Measurements from ENCODE around the gene RAB33A.

DNA sequence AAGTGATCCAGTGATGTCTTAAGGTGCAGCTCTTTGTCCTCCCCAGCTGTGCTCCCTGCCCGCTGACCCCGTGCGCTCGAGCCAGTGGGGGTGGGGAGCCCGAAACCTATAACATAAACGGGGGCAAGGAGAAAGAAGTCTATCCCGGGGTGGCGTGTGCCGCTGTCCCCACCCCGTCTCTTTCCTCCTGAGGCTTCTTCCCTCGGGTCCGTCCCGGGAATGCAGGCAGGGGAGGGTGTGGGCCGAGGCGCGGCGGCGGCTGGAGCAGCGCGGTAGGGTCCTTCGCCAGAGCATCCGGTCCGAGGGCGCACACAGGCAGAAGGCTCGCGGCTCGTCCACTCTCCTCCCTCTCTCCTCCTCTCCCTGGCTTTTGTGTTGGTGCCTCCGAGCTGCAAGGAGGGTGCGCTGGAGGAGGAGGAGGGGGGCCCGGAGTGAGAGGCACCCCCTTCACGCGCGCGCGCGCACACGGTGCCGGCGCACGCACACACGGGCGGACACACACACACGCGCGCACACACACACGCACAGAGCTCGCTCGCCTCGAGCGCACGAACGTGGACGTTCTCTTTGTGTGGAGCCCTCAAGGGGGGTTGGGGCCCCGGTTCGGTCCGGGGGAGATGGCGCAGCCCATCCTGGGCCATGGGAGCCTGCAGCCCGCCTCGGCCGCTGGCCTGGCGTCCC is at the start of gene RAB33A:
- TF ChIP-seq, protein P1, sequence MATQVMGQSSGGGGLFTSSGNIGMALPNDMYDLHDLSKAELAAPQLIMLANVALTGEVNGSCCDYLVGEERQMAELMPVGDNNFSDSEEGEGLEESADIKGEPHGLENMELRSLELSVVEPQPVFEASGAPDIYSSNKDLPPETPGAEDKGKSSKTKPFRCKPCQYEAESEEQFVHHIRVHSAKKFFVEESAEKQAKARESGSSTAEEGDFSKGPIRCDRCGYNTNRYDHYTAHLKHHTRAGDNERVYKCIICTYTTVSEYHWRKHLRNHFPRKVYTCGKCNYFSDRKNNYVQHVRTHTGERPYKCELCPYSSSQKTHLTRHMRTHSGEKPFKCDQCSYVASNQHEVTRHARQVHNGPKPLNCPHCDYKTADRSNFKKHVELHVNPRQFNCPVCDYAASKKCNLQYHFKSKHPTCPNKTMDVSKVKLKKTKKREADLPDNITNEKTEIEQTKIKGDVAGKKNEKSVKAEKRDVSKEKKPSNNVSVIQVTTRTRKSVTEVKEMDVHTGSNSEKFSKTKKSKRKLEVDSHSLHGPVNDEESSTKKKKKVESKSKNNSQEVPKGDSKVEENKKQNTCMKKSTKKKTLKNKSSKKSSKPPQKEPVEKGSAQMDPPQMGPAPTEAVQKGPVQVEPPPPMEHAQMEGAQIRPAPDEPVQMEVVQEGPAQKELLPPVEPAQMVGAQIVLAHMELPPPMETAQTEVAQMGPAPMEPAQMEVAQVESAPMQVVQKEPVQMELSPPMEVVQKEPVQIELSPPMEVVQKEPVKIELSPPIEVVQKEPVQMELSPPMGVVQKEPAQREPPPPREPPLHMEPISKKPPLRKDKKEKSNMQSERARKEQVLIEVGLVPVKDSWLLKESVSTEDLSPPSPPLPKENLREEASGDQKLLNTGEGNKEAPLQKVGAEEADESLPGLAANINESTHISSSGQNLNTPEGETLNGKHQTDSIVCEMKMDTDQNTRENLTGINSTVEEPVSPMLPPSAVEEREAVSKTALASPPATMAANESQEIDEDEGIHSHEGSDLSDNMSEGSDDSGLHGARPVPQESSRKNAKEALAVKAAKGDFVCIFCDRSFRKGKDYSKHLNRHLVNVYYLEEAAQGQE (IDR thresholded peaks at IDR 0.05; ENCODE audit: low read depth), result no peak
- TF ChIP-seq FOXM1 (IDR thresholded peaks at IDR 0.05; ENCODE audit: borderline replicate concordance, low read depth), result no peak
- no peak for TF ChIP-seq RAD21 (IDR thresholded peaks at IDR 0.05; ENCODE audit: low read depth)
- no peak for TF ChIP-seq EP300 (IDR thresholded peaks at IDR 0.05; ENCODE audit: borderline replicate concordance)
- TF ChIP-seq, protein P2, sequence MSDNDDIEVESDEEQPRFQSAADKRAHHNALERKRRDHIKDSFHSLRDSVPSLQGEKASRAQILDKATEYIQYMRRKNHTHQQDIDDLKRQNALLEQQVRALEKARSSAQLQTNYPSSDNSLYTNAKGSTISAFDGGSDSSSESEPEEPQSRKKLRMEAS (IDR thresholded peaks at IDR 0.05), result no peak
- TF ChIP-seq, protein P3, sequence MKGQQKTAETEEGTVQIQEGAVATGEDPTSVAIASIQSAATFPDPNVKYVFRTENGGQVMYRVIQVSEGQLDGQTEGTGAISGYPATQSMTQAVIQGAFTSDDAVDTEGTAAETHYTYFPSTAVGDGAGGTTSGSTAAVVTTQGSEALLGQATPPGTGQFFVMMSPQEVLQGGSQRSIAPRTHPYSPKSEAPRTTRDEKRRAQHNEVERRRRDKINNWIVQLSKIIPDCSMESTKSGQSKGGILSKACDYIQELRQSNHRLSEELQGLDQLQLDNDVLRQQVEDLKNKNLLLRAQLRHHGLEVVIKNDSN (IDR thresholded peaks at IDR 0.05), result no peak
- TF ChIP-seq NFIC (IDR thresholded peaks at IDR 0.05), result no peak
- no peak for TF ChIP-seq TEAD4 (IDR thresholded peaks at IDR 0.05)
- no peak for TF ChIP-seq TAF1 (IDR thresholded peaks at IDR 0.05; ENCODE audit: low read depth)
- TF ChIP-seq TCF12 (IDR thresholded peaks at IDR 0.05; ENCODE audit: low read depth), result no peak
- TF ChIP-seq ZBTB7A (IDR thresholded peaks at IDR 0.05; ENCODE audit: low read depth), result no peak
- no peak for TF ChIP-seq EGR1 (IDR thresholded peaks at IDR 0.05)
- no peak for TF ChIP-seq CEBPB (IDR thresholded peaks at IDR 0.05)
- TF ChIP-seq YY1 (IDR thresholded peaks at IDR 0.05; ENCODE audit: low read depth), result no peak

All from Ishikawa (cell line).